ENCODE data around the gene TTC32. TPM values are rescaled to one million over a fixed set of nuclear protein-coding genes. Genes with fewer than 3 reads are reported as not detected.

Gene TTC32
- total and polyA plus RNA-seq, 12 donors: 2.1 to 43.9 (median 12.8) TPM

GRCh38 chr2:19900931-19901441, 797 bp downstream of the TTC32 start:
- WGBS, 4 donors: 0 to 1% (median 1%) methylated on average over 16 to 26 of the region's 26 CpGs
- H3K27me3 ChIP-seq: no peaks in the 10 kb centered on the region
- H3K27ac ChIP-seq: peak overlapping the region; percentile 58 to 94 (median 93)
- H3K9me3 ChIP-seq (replicated peaks in 1 of 3): no peaks in the 10 kb centered on the region
- peak overlapping the region; percentile 64 to 89 (median 82) for H3K4me3 ChIP-seq
- peaks cover 0 to 53% of the 10 kb centered on the region in 2 donors for H3K4me1 ChIP-seq (replicated peaks in 1 of 2)
- DNase-seq: peak in 3 of 7 donors; percentile 32 to 40 (median 39)
- H3K36me3 ChIP-seq (replicated peaks in 1 of 2): no peaks in the 10 kb centered on the region
- intact Hi-C loops (cut with DNase I): no loop called here
- TF ChIP-seq POLR2A (IDR thresholded peaks at IDR 0.05): no peak
- no peak for TF ChIP-seq CTCF (IDR thresholded peaks at IDR 0.05)

- no peak for TF ChIP-seq POLR2A (IDR thresholded peaks at IDR 0.05)
- no peak for TF ChIP-seq CTCF (IDR thresholded peaks at IDR 0.05)
- intact Hi-C loops (cut with DNase I): no loop called here
- H3K4me1 ChIP-seq (replicated peaks in 1 of 2): peaks cover 0 to 60% of the 10 kb centered on the region in 2 donors
Observed at GRCh38 chr2:19899985-19900930, 1.5 kb downstream of the TTC32 start.

DNA sequence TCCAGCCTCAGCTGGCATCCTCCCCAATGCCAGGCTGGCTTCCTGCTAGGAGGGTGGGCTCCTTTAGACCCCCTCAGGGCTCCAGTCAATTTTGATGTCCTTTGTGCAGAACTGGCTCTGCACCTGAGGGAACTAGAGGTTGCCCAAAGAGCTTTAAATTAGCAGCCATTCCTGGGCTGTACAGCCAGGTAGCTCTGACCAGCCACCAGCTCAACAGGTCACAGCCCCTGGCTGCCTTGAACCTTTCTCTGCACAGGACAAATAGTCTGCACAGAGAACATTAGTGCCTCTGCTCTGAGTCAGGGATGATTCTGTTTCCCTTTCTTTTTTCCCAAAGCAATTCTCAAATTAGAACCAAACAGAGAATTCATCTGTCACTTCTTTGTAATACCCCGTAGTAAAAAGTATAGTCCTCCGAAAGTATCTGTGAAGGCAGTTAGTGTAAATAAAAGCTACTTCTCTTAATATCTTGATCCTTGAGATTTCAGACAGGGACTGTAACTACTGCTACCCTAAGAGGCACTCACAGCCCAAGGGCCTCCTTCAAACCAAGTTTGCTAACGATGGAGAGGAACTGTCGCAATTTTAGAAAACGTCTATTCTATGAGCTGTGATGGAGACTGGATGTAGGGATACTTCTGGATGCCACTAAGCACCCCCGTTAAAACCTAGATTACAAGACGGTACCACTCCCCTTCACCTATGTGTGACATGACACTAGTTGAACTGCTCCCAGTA, 3.0 kb downstream of the TTC32 start:
- H3K4me3 ChIP-seq: no peak overlapping the region
- peaks cover 0 to 74% of the 10 kb centered on the region in 2 donors for H3K4me1 ChIP-seq (replicated peaks in 1 of 2)
- no peak for TF ChIP-seq POLR2A (IDR thresholded peaks at IDR 0.05)
- TF ChIP-seq CTCF (IDR thresholded peaks at IDR 0.05): no peak
- H3K27ac ChIP-seq: no peak overlapping the region
- H3K36me3 ChIP-seq (replicated peaks in 1 of 2): no peaks in the 10 kb centered on the region
- no peak for DNase-seq
- H3K27me3 ChIP-seq: no peaks in the 10 kb centered on the region
- WGBS, 4 donors: 75 to 87% (median 80%) methylated on average over 7 of the region's 7 CpGs
- no peaks in the 10 kb centered on the region for H3K9me3 ChIP-seq (replicated peaks in 1 of 3)
- intact Hi-C loops (cut with DNase I): no loop called here

More at GRCh38 chr2:19899985-19900930, 1.5 kb downstream of the TTC32 start:
- H3K9me3 ChIP-seq (replicated peaks in 1 of 3): no peaks in the 10 kb centered on the region
- DNase-seq: peak in 1 of 7 donors; percentile 5
- H3K27ac ChIP-seq: peak overlapping the region in 3 of 5 donors; percentile 92 to 94 (median 94)
- 33 to 44% (median 37%) methylated on average over 11 of the region's 11 CpGs for WGBS, 4 donors
- H3K4me3 ChIP-seq: peak overlapping the region in 3 of 4 donors; percentile 64 to 89 (median 83)
- no peaks in the 10 kb centered on the region for H3K36me3 ChIP-seq (replicated peaks in 1 of 2)
- H3K27me3 ChIP-seq: no peaks in the 10 kb centered on the region

Measured in adrenal gland (tissue), 12 donors.